ENCODE results near the gene DDX54. TPM values are rescaled to one million over a fixed set of nuclear protein-coding genes. Genes with fewer than 3 reads are reported as not detected.

DDX54 gene
- total and polyA plus RNA-seq, 2 of the 8 experiments (the other 6 are each of a cell fraction or from before 2014, with no cell fraction given): 64.9 to 113 TPM

DNA sequence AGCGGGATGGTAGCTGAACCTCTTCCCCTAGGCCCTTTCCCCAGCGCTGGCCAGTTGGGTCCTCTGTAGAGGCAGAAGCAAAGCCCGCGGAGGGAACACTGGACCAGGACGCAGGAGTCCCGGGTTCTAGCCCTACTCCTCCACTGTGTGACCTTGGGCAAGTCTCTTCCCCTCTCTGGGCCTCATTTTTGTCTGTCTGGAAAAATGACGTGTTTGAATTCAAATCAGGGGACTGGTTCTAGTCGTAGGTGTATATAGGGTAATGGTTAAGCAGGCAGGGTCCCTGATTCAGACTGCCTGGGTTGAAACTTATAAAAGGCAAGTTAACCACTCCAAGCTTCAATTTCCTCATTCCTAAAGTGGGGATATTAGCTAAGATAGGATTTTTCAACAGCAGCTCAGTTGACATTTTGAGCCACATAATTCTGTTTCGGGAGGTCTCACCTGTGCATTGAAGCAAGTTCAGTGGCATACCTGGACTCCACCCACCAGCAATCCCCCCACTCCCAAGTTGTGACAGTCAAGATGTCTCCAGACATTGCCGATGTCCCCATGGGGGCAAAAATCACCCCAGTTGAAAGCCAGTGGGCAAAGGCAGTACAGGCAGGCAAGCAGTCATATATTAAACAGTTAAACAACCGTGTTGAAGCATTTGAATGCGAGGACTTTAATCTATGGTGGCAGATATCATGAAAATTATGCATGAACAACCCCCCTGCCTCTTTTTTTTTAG lies 36.9 kb upstream of the DDX54 start:
- no peak overlapping the region for H3K23ac ChIP-seq (ENCODE audit: insufficient read length)
- H3K36me3 ChIP-seq (ENCODE audit: control insufficient read depth in 2 of 4, insufficient read depth in 4 of 4, low read length in 3 of 4): no peaks in the 10 kb centered on the region
- TF ChIP-seq TEAD4 (IDR thresholded peaks at IDR 0.05; ENCODE audit: low read depth, low read length): no peak
- TF ChIP-seq BCL11A (IDR thresholded peaks at IDR 0.05; ENCODE audit: low read depth in 2 of 2, low read length in 2 of 2): no peak
- TF ChIP-seq POLR2A (IDR thresholded peaks at IDR 0.05; ENCODE audit: control extremely low read depth in 1 of 2, low read depth in 2 of 2, low read length in 2 of 2): no peak
- TF ChIP-seq KDM4A (IDR thresholded peaks at IDR 0.05; ENCODE audit: low read depth, low read length, severe bottlenecking): peak; percentile 10
- TF ChIP-seq SP1 (IDR thresholded peaks at IDR 0.05; ENCODE audit: low read depth, low read length): no peak
- TF ChIP-seq KDM1A (IDR thresholded peaks at IDR 0.05; ENCODE audit: borderline replicate concordance, low read length): peak; percentile 93
- TF ChIP-seq SIRT6 (IDR thresholded peaks at IDR 0.05; ENCODE audit: low read length): no peak
- TF ChIP-seq SUZ12 (IDR thresholded peaks at IDR 0.05; ENCODE audit: low read length): no peak
- no peak for TF ChIP-seq ZNF274 (IDR thresholded peaks at IDR 0.05; ENCODE audit: borderline replicate concordance, extremely low read depth, low read length)
- no peak for TF ChIP-seq TBP (IDR thresholded peaks at IDR 0.05; ENCODE audit: low read depth, low read length)
- no peak for TF ChIP-seq CTBP2 (IDR thresholded peaks at IDR 0.05; ENCODE audit: borderline replicate concordance, insufficient read depth, insufficient read length, low read length)
- H3K9me3 ChIP-seq (ENCODE audit: insufficient read depth in 2 of 2, low read depth in 1 of 2, low read length in 1 of 2): no peaks in the 10 kb centered on the region
- no peak overlapping the region for H2BK120ac ChIP-seq (replicated peaks; ENCODE audit: low read depth, low read length)
- H2BK20ac ChIP-seq (ENCODE audit: low read length): no peak overlapping the region
- no peak overlapping the region for H3K14ac ChIP-seq (ENCODE audit: insufficient read length)
- ChIA-PET POLR2A (ENCODE audit: partially characterized antibody) (interaction anchor here (0.7 to 5.3 kb wide), 18 partner anchors 8 to 157 kb away, joined by 3 to 32 read pairs (median 4); partner anchors contain the start of genes DDX54 and RITA1), CTCF (ENCODE audit: partially characterized antibody) (interaction anchor here (0.6 to 2.8 kb wide), 7 partner anchors 8 to 27 kb away, joined by 3 to 8 read pairs (median 3); no protein-coding TSS in a partner anchor)
- no peak overlapping the region for H4K5ac ChIP-seq (ENCODE audit: insufficient read length, low read depth, low read length)
- WGBS, 2 experiments (ENCODE audit: extremely low coverage in 1 of 2, insufficient coverage in 1 of 2, insufficient read length in 1 of 2, insufficient replicate concordance in 2 of 2, low coverage in 1 of 2, low lambda C conversion rate in 2 of 2, missing lambda C conversion rate in 1 of 2): 33% methylated on average over 12 of the region's 12 CpGs; no CpG with 5 or more reads in 1 of the 2 experiments
- no peak overlapping the region for H4K8ac ChIP-seq (ENCODE audit: extremely low read depth, insufficient read depth, low read length)
- peak overlapping the region; percentile 69 to 84 (median 74) for H3K4me3 ChIP-seq (ENCODE audit: extremely low read depth in 1 of 4, insufficient read depth in 2 of 4, low read depth in 3 of 4, low read length in 4 of 4)
- H3K4ac ChIP-seq (replicated peaks; ENCODE audit: insufficient read length, low read depth, low read length): no peak overlapping the region
- H2BK15ac ChIP-seq (ENCODE audit: low read length): no peak overlapping the region
- H2AFZ ChIP-seq (ENCODE audit: low read length): no peak overlapping the region
- 0 out of 2 replicates have a peak overlapping the region, but pooled peaks have one; percentile 60 for H3K18ac ChIP-seq (ENCODE audit: extremely low read depth, low read length)
- peak in 1 of 2 experiments; percentile 53 for DNase-seq (ENCODE audit: low read depth in 1 of 2, low spot score in 2 of 2)
- H2BK5ac ChIP-seq (ENCODE audit: low read depth, low read length): no peak overlapping the region
- no peak overlapping the region; the same call in 1 of the 2 replicates for H2BK12ac ChIP-seq (ENCODE audit: low read depth, low read length)
- no peak overlapping the region for H3K27ac ChIP-seq (ENCODE audit: low read depth, low read length)
- H3K79me1 ChIP-seq (ENCODE audit: low read depth, low read length): no peaks in the 10 kb centered on the region
- H3K27me3 ChIP-seq (replicated peaks in 1 of 4; ENCODE audit: control insufficient read depth in 3 of 4, extremely low read depth in 1 of 4, insufficient read depth in 3 of 4, low read length in 3 of 4): no peaks in the 10 kb centered on the region
- H3K23me2 ChIP-seq (ENCODE audit: low read depth, low read length): peaks cover 8% of the 10 kb centered on the region
- peak overlapping the region; percentile 78 to 79 for H3K4me2 ChIP-seq (ENCODE audit: insufficient read depth in 1 of 2, low read depth in 2 of 2, low read length in 2 of 2)
- no peak for FAIRE-seq
- peak overlapping the region; percentile 81 for H4K91ac ChIP-seq (replicated peaks; ENCODE audit: insufficient read length, low read length)
- H3K79me2 ChIP-seq (ENCODE audit: control insufficient read depth in 1 of 2, insufficient read depth in 2 of 2, low read length in 2 of 2): peaks cover 0 to 7% of the 10 kb centered on the region in 2 experiments; a peak in 1 of 4 replicates
- peaks cover 0 to 4% of the 10 kb centered on the region in 2 experiments for H4K20me1 ChIP-seq (replicated peaks in 1 of 2; ENCODE audit: control insufficient read depth in 1 of 2, insufficient read depth in 2 of 2, low read length in 2 of 2)
- no peak overlapping the region for H2AK5ac ChIP-seq (ENCODE audit: low read depth, low read length)
- peaks cover 0 to 10% (median 6%) of the 10 kb centered on the region in 4 experiments; a peak in 4 of 7 replicates for H3K4me1 ChIP-seq (replicated peaks in 1 of 4; ENCODE audit: control insufficient read depth in 3 of 4, insufficient read depth in 4 of 4, low read length in 3 of 4)
- H3K56ac ChIP-seq (replicated peaks; ENCODE audit: insufficient read length, low read depth, low read length): peak overlapping the region; percentile 46
- peak overlapping the region; percentile 5 to 61 (median 55) for H3K9ac ChIP-seq (replicated peaks in 1 of 4; ENCODE audit: extremely low read depth in 1 of 4, low read depth in 3 of 4, low read length in 3 of 4)
